H7 (cell line): ENCODE results near the gene TRPT1. TPM values are rescaled to one million over a fixed set of nuclear protein-coding genes. Genes with fewer than 3 reads are reported as not detected.
A peak's percentile ranks its signal among the peaks of the same experiment; 100 is the strongest.

Source experiments
- DNase-seq: peaks from one replicate; pipeline ENCODE4 v3.0.0; 2012
- H3K27me3 ChIP-seq: 2 replicates; pipeline ENCODE4 v1.6.0; 2011; ENCODE audit warnings: mild to moderate bottlenecking, low read length; ENCODE audit not compliant: control insufficient read depth, insufficient read depth
- H3K36me3 ChIP-seq: replicated peaks from 2 replicates; pipeline ENCODE4 v1.5.1; 2011; ENCODE audit warnings: low read length; ENCODE audit not compliant: control insufficient read depth, insufficient read depth
- H3K4me3 ChIP-seq: 2 replicates; pipeline ENCODE4 v1.5.1; 2011; ENCODE audit warnings: low read depth, mild to moderate bottlenecking, control low read depth, low read length, moderate library complexity; ENCODE audit not compliant: insufficient read depth
- total RNA-seq: library from RNA; depleted of rRNA; stranded (reverse); fragments of >200 nt; shearing (Covaris generic); gene quantifications from 2 replicates; pipeline ENCODE4 v1.2.3, GENCODE V29; 2014

Gene TRPT1
- total RNA-seq, 1 experiment from 2014 or later: 75.6 TPM

DNA sequence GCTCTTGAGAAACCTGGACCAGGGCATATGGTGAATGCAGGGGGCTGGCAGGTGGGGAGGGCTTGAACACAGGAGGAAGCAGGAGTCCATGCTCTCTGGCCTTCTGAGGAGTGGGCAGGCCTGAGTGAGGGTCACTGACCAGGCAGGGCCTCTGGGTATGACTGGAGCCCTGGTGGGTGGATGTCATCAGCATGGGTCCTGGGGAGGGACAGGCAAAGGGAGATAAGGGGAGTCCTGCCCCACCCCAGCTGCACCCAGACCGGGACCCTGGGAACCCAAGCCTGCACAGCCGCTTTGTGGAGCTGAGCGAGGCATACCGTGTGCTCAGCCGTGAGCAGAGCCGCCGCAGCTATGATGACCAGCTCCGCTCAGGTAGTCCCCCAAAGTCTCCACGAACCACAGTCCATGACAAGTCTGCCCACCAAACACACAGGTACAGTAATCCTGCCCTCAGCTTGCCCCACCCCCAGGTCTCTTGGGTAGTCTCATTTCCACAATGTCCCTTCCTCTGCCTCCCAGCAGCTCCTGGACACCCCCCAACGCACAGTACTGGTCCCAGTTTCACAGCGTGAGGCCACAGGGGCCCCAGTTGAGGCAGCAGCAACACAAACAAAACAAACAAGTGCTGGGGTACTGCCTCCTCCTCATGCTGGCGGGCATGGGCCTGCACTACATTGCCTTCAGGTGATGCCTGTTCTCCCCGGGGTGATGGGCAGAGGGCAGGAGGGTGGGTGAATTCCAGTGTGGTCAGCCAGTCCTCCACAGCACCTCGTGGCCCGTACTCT is 6.4 kb upstream of the TRPT1 start:
- Histone ChIP-seq H3K4me3 (no peak overlapping the region), H3K27me3 (peaks cover 10% of the 10 kb centered on the region; the same call in 1 of the 2 replicates), H3K36me3 (no peaks in the 10 kb centered on the region)
- DNase-seq: no peak

DNA sequence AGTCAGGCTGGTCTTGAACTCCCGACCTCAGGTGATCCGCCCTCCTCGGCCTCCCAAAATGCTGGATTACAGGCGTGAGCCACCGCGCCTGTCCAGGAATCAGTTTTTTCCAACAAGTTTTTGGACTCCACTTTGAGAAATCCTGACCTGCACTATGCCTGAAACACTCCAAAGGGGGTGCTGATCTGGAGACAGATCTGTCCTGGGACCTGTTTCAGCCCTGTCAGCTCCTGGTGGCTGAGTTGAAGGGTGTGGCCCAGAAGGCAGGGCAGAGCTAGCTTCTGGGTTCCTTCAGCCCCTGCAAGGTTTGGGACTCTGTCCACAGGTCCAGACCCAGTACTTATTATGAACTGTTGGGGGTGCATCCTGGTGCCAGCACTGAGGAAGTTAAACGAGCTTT is 5.6 kb upstream of the TRPT1 start:
- no peak overlapping the region for H3K4me3 ChIP-seq
- H3K27me3 ChIP-seq: peaks cover 10% of the 10 kb centered on the region; the same call in 1 of the 2 replicates
- no peaks in the 10 kb centered on the region for H3K36me3 ChIP-seq
- no peak for DNase-seq

- no peak for DNase-seq
- peak overlapping the region; percentile 80 for H3K4me3 ChIP-seq
- H3K36me3 ChIP-seq: no peaks in the 10 kb centered on the region
- peaks cover 10% of the 10 kb centered on the region; the same call in 1 of the 2 replicates for H3K27me3 ChIP-seq
Observed at GRCh38 chr11:64230985-64231365, 5.0 kb upstream of the TRPT1 start.

- Histone ChIP-seq H3K4me3 (peak within 1 kb of the TSS; percentile 80), H3K27me3 (peaks cover 10% of the 10 kb centered on the region; the same call in 1 of the 2 replicates), H3K36me3 (no peaks in the 10 kb centered on the region)
- peak; percentile 98 for DNase-seq
Observed at GRCh38 chr11:64230171-64230984, 4.4 kb upstream of the TRPT1 start, which contains the start of gene DNAJC4. TSS of gene DNAJC4 (plus strand) at chr11:64230548. CDS start at chr11:64230855, 307 bp downstream.

- peak overlapping the region; percentile 80 for H3K4me3 ChIP-seq
- no peak for DNase-seq
- H3K36me3 ChIP-seq: no peaks in the 10 kb centered on the region
- H3K27me3 ChIP-seq: peaks cover 10% of the 10 kb centered on the region; the same call in 1 of the 2 replicates
Observed at GRCh38 chr11:64229744-64230170, 3.8 kb upstream of the TRPT1 start.

- no peak for DNase-seq
- Histone ChIP-seq H3K4me3 (no peak overlapping the region), H3K36me3 (no peaks in the 10 kb centered on the region), H3K27me3 (peaks cover 10% of the 10 kb centered on the region; the same call in 1 of the 2 replicates)
Observed at GRCh38 chr11:64229090-64229743, 3.2 kb upstream of the TRPT1 start.

DNA sequence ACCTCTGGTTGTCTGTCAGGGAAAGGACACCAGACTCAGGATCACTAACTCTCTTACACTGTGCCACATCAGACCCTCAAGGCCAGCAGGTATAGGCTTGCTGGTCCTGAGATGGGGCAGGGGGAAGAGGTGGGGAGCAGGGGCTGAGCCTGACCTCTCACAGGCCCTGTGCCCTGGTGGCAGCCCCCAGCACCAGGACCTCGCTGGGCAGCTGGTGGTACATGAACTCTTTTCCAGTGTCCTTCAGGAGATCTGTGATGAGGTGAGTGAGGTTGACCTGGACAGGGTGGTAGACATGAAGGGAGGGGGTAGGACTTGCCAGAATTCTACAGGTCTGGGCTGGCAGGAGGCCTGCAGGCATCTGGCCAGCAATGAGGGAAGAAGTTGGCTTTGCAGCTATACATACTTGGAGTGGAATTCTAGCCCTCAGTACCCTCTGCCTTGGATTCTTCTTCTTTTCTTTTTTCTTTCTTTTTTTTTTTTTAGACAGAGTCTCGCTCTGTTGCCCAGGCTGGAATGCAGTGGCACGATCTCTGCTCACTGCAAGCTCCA is 1.5 kb upstream of the TRPT1 start:
- Histone ChIP-seq H3K4me3 (no peak overlapping the region), H3K36me3 (no peaks in the 10 kb centered on the region; the same call in none of the 2 replicates), H3K27me3 (no peaks in the 10 kb centered on the region; the same call in 1 of the 2 replicates)
- DNase-seq: no peak

DNA sequence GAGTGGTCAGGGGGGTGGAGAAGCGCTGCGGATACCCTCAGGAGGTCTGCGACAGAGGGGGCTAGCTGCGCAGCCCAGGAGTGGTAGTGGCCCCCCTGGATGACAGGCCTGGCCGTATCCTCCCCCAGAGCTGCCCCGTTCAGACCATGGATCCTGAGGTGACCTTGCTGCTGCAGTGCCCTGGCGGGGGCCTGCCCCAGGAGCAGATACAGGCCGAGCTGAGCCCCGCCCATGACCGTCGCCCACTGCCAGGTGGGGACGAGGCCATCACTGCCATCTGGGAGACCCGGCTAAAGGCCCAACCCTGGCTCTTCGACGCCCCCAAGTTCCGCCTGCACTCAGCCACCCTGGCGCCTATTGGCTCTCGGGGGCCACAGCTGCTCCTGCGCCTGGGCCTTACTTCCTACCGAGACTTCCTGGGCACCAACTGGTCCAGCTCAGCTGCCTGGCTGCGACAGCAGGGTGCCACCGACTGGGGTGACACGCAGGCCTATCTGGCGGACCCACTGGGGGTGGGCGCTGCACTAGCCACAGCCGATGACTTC is 593 bp upstream of the TRPT1 start:
- peak overlapping the region; percentile 81 for H3K4me3 ChIP-seq
- H3K36me3 ChIP-seq: no peaks in the 10 kb centered on the region; the same call in none of the 2 replicates
- no peaks in the 10 kb centered on the region; the same call in 1 of the 2 replicates for H3K27me3 ChIP-seq
- DNase-seq: no peak

- H3K36me3 ChIP-seq: no peaks in the 10 kb centered on the region; the same call in none of the 2 replicates
- no peaks in the 10 kb centered on the region for H3K27me3 ChIP-seq
- peak overlapping the region; percentile 81 for H3K4me3 ChIP-seq
- peak; percentile 72 for DNase-seq
Observed at GRCh38 chr11:64224891-64225607, 937 bp downstream of the TRPT1 start.

DNA sequence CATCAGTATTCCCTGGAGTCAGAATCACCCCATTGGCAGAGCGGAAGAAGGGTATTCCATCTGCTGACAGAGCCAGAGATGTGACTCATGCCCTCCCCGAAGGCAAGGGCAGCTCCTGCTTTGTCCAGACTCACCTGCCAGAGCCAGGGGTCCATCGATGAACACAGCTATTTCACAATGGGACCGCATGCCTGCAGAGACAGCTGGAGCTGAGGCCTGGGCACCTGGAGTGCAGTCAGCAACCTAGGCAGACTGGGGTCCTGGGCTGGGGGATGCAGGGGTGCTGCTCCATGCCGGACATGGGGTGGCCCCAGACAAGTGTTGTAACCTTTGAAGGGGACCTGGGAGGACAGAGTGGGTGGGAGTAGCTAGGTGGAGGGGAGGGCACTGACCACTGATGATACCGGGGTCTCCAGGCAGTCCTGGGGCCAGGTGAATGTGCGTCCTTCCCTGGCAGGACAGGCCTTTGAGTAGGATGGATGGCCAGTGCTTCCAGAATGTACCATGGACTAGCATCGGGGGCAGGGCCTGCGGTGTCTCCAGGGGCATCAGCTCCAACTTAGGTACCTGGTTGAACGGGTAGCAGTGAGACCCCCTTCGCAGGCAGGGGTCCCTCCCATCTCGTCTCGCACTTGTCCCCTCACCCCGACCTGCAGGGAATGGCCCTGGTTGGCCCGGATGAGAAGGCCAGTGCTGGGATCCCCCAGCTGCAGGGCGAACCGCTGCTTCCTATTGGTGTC is 1.7 kb downstream of the TRPT1 start:
- DNase-seq: peak; percentile 49
- Histone ChIP-seq H3K36me3 (no peaks in the 10 kb centered on the region; the same call in none of the 2 replicates), H3K4me3 (no peak overlapping the region), H3K27me3 (no peaks in the 10 kb centered on the region)

DNA sequence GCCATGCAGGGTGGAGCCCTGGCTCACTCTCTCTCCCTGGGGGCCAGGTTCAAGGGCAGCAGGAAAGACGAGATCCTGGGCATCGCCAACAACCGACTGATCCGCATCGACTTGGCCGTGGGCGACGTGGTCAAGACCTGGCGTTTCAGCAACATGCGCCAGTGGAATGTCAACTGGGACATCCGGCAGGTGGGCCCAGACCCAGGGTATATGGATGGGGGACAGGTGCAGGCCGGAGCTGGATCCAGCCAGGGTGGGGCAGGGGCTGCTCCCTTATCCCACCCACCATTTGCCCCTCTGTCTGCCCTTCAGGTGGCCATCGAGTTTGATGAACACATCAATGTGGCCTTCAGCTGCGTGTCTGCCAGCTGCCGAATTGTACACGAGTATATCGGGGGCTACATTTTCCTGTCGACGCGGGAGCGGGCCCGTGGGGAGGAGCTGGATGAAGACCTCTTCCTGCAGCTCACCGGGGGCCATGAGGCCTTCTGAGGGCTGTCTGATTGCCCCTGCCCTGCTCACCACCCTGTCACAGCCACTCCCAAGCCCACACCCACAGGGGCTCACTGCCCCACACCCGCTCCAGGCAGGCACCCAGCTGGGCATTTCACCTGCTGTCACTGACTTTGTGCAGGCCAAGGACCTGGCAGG is 2.9 kb downstream of the TRPT1 start:
- Histone ChIP-seq H3K36me3 (no peaks in the 10 kb centered on the region; the same call in none of the 2 replicates), H3K4me3 (no peak overlapping the region), H3K27me3 (no peaks in the 10 kb centered on the region)
- DNase-seq: no peak

- DNase-seq: no peak
- Histone ChIP-seq H3K4me3 (no peak overlapping the region), H3K36me3 (no peaks in the 10 kb centered on the region; the same call in none of the 2 replicates), H3K27me3 (no peaks in the 10 kb centered on the region)
Observed at GRCh38 chr11:64222651-64223000, 3.4 kb downstream of the TRPT1 start.
